Thyroid gland (tissue), 4 donors: ENCODE data around the gene EPOP. TPM values are rescaled to one million over a fixed set of nuclear protein-coding genes. Genes with fewer than 3 reads are reported as not detected.

Source experiments
- DNase-seq, 2 donors: peaks; one replicate each; pipeline ENCODE4 v3.0.0-alpha.2; 2019
- H3K27ac ChIP-seq, 3 donors: fragments of 200-600 bp; sonication (generic); 1 replicate in 2 of 3; 2 replicates in 1 of 3; pipeline ENCODE4 v1.5.1; 2016 to 2019; ENCODE audit warnings: mild to moderate bottlenecking in 1 of 3, moderate library complexity in 1 of 3
- H3K27me3 ChIP-seq: fragments of 200-600 bp; sonication (generic); one replicate; pipeline ENCODE4 v1.5.1; 2019
- H3K36me3 ChIP-seq, 2 donors: fragments of 200-600 bp; sonication (generic); one replicate each; pipeline ENCODE4 v1.5.1; 2016 to 2019
- H3K4me1 ChIP-seq, 2 donors: fragments of 200-600 bp; sonication (generic); one replicate each; pipeline ENCODE4 v1.5.1; 2017 to 2019
- H3K4me3 ChIP-seq, 3 donors: fragments of 200-600 bp; sonication (generic); replicated peaks in 1 of 3; 1 replicate in 2 of 3; 2 replicates in 1 of 3; pipeline ENCODE4 v1.5.1; 2016; ENCODE audit warnings: mild to moderate bottlenecking in 1 of 3
- H3K9me3 ChIP-seq: fragments of 200-600 bp; sonication (generic); one replicate; pipeline ENCODE4 v1.5.1; 2017
- POLR2A ChIP-seq, 2 donors: fragments of 450-650 bp; IDR thresholded peaks; one replicate each; pipeline ENCODE4 v1.6.1; 2017; ENCODE audit warnings: antibody characterized with exemption in 2 of 2, mild to moderate bottlenecking in 2 of 2, moderate library complexity in 1 of 2
- WGBS, 2 donors: methylation state at CpG; one replicate each; pipeline ENCODE4 v1.1.5; 2017; 5-methylcytosine and 5-hydroxymethylcytosine counted together
- intact Hi-C: fragments of 100-400 bp; cut with DNase I; formaldehyde crosslinking; loops from one replicate; pipeline ENCODE4 v1.15.1; 2023
- total RNA-seq, 4 donors: library from RNA; depleted of rRNA; stranded (reverse); fragments of >200 nt; gene quantifications; one replicate each; pipeline ENCODE4 v1.2.3, GENCODE V29; 2016
- TF ChIP-seq, protein P1 (sequence below), 6 experiments: fragments of 200-600 bp in 3 of 6; fragments of 450-650 bp in 3 of 6; sonication (generic) in 3 of 6; IDR thresholded peaks; one replicate each; pipeline ENCODE4 v1.5.1; 2016 to 2019; ENCODE audit warnings: antibody characterized with exemption in 6 of 6, mild to moderate bottlenecking in 2 of 6, inconsistent platforms in 1 of 6, moderate library complexity in 1 of 6

EPOP gene
- total RNA-seq, 4 donors from 2014 or later = 0.20 to 1.8 (median 0.41) TPM

DNA sequence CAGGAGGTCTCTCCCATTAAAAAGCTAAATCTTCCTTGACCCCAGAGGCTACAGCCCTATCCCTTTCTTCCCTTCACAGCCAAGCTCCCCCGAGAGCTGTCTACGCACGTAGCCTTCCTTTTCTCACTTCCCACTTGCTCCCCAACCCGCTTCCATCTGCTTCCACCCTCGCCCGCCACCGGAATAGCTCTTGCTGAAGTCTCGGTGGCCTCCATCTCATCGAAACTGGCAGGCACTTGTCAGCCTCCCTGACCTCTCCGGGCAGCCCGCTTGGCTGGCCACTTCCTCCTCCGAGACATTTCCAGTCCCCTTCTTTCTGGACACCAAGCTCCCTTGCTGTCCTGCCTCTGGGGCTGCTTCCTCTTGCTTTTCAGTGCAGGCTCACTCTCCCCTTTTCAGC lies 10.7 kb upstream of the EPOP start:
- WGBS, 2 donors = 77 to 78% methylated on average over 12 of the region's 12 CpGs
- no peak for TF ChIP-seq POLR2A (IDR thresholded peaks at IDR 0.05)
- Histone ChIP-seq H3K4me3 (no peak overlapping the region), H3K27me3 (no peaks in the 10 kb centered on the region), H3K9me3 (no peaks in the 10 kb centered on the region), H3K27ac (no peak overlapping the region), H3K36me3 (no peaks in the 10 kb centered on the region), H3K4me1 (no peaks in the 10 kb centered on the region)
- intact Hi-C loops = no loop called here
- no peak for DNase-seq

DNA sequence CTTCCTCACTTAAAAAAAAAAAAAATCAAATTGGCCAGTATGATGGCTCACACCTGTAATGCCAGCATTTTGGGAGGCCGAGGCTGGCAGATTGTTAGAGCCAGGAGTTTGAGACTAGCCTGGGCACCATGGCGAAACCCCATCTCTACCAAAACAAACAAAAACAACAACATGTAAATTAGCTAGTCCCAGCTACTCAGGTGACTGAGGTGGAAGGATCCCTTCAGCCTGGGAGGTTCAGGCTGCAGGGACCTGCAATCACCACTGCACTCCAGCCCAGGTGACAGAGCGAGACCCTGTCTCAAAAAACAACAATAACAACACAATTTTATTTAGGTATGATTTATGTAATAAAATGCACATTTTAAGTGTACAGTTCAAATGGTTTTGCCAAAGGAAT lies 6.3 kb upstream of the EPOP start:
- Histone ChIP-seq H3K4me3 (no peak overlapping the region), H3K36me3 (no peaks in the 10 kb centered on the region), H3K9me3 (no peaks in the 10 kb centered on the region), H3K27me3 (no peaks in the 10 kb centered on the region), H3K27ac (no peak overlapping the region), H3K4me1 (peaks cover 0 to 3% of the 10 kb centered on the region in 2 donors)
- no peak for TF ChIP-seq POLR2A (IDR thresholded peaks at IDR 0.05)
- TF ChIP-seq, protein P1, sequence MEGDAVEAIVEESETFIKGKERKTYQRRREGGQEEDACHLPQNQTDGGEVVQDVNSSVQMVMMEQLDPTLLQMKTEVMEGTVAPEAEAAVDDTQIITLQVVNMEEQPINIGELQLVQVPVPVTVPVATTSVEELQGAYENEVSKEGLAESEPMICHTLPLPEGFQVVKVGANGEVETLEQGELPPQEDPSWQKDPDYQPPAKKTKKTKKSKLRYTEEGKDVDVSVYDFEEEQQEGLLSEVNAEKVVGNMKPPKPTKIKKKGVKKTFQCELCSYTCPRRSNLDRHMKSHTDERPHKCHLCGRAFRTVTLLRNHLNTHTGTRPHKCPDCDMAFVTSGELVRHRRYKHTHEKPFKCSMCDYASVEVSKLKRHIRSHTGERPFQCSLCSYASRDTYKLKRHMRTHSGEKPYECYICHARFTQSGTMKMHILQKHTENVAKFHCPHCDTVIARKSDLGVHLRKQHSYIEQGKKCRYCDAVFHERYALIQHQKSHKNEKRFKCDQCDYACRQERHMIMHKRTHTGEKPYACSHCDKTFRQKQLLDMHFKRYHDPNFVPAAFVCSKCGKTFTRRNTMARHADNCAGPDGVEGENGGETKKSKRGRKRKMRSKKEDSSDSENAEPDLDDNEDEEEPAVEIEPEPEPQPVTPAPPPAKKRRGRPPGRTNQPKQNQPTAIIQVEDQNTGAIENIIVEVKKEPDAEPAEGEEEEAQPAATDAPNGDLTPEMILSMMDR (IDR thresholded peaks at IDR 0.05) = no peak
- 82 to 84% methylated on average over 3 of the region's 3 CpGs for WGBS, 2 donors
- intact Hi-C loops = no loop called here
- DNase-seq = no peak

DNA sequence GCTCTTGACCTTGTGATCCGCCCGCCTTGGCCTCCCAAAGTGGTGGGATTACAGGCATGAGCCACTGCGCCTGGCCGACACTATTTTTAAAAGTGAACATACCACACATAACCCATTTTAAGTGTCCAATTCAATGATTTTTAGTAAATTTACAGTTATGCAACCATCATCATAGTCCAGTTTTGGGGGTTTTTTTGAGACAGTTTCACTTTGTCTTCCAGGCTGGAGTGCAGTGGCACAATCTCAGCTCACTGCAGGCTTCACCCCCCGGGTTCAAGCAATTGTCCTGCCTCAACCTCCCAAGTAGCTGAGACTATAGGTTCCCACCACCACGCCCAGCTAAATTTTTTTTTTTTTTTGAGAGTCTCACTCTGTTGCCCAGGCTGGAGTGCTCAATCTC lies 3.1 kb upstream of the EPOP start:
- H3K27me3 ChIP-seq = peaks cover 25% of the 10 kb centered on the region
- no peaks in the 10 kb centered on the region for H3K36me3 ChIP-seq
- H3K4me1 ChIP-seq = peaks cover 12 to 26% of the 10 kb centered on the region in 2 donors
- no peak for DNase-seq
- H3K27ac ChIP-seq = no peak overlapping the region
- intact Hi-C loops = loop anchor here (2.0 kb wide), 1 partner anchor 57 kb away; no protein-coding TSS in a partner anchor
- no peak overlapping the region for H3K4me3 ChIP-seq
- TF ChIP-seq, protein P1 (IDR thresholded peaks at IDR 0.05) = no peak
- no peak for TF ChIP-seq POLR2A (IDR thresholded peaks at IDR 0.05)
- 89% methylated on average over 6 of the region's 6 CpGs for WGBS, 2 donors
- H3K9me3 ChIP-seq = no peaks in the 10 kb centered on the region

DNA sequence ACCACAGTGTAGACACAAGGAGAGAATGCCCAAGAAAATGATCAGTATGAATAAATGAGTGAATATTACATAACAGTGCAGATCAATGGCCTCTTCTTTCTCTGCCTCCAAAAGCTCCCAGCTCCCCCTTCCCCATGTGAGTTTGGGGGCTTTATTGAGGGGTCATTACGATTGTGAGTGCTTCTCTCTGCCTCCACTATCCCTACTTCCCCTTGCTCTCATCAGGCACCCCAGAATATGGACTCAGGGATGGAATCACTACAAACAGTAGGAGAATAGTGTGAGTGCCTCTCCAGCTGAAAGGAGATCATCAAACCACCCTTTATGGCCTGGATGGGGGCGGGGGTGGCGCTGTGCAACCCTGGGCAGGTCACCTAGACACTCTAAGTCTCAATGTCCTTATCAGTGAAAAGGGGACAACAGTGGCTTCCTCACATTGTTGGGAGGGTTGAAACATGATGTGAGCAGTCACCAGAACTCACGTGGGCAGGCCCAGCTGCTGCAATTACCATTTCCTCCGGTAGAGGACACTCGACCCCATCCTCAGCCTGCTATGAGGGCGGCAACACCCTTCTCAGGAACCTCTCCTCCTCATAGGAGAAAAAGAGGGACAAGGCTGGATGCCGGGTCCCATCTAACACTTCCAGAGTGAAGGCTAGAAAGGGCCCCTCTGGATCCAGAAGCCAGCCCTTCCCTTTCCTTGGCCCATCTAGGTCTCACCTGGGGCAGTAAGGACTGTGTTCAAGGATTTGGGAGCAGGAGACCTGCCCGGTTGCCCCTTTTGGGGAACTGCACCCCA lies 2.1 kb upstream of the EPOP start:
- peak; percentile 80 to 81 for DNase-seq
- 13 to 14% methylated on average over 9 of the region's 9 CpGs for WGBS, 2 donors

DNA sequence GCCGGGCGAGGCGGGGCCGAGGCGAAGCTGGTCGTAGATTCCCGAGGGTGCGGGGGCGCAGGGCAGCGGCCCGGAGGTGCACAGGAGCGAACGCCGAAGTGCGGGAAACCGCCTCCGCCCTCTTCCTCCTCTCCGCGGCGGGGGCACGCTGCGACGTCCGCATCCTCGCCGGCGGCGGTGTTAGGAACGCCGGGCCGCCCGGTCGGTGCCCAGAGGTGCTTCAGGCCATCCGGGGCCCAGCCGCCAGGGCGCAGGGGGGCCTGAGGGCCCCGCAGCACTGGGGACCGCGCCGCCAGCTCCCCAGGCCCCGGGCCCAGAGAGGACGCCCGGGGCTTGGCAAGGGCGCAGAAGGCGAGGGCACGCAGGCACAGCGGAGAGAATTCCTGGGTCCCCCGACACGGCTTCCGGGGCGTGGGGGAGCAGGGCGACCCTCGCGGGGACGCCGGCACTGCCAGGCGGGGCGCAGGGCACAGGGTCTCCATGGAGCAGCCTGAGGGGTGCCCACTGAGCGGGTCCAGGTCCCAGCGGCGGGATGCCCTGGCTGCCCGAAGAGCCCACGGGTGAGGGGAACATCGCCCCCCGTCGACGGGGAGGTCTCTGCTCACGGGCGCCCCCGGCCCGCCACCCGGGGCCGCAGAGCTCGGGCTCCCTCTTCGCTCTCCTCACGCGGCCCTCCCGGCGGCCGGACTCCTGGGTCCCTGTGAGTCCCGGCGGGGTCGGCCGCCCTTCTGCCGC lies 576 bp downstream of the EPOP start:
- Histone ChIP-seq H3K9me3 (no peaks in the 10 kb centered on the region), H3K27ac (no peak overlapping the region), H3K36me3 (no peaks in the 10 kb centered on the region), H3K27me3 (peaks cover 30% of the 10 kb centered on the region), H3K4me1 (peaks cover 12 to 26% of the 10 kb centered on the region in 2 donors), H3K4me3 (peak overlapping the region in 1 of 3 donors; percentile 39)
- DNase-seq = peak in 1 of 2 donors; percentile 8
- WGBS, 2 donors = 1% methylated on average over 35 of the region's 85 CpGs; no CpG with 5 or more reads in 1 of the 2 donors
- intact Hi-C loops = no loop called here
- no peak for TF ChIP-seq POLR2A (IDR thresholded peaks at IDR 0.05)
- TF ChIP-seq, protein P1 (IDR thresholded peaks at IDR 0.05) = no peak

More for the DNA sequence above, 2.1 kb upstream of the EPOP start:
- Histone ChIP-seq H3K9me3 (no peaks in the 10 kb centered on the region), H3K4me3 (no peak overlapping the region), H3K27ac (no peak overlapping the region), H3K36me3 (no peaks in the 10 kb centered on the region), H3K4me1 (peaks cover 12 to 26% of the 10 kb centered on the region in 2 donors), H3K27me3 (peaks cover 30% of the 10 kb centered on the region)
- intact Hi-C loops = loop anchor here (2.0 kb wide), 1 partner anchor 58 kb away; no protein-coding TSS in a partner anchor
- no peak for TF ChIP-seq POLR2A (IDR thresholded peaks at IDR 0.05)
- TF ChIP-seq, protein P1 (IDR thresholded peaks at IDR 0.05) = peak; percentile 92 to 96 (median 92)
